Progenitor cell of endocrine pancreas (in vitro differentiated cells): ENCODE results near the gene LRP6. TPM values are rescaled to one million over a fixed set of nuclear protein-coding genes. Genes with fewer than 3 reads are reported as not detected.
A peak's percentile ranks its signal among the peaks of the same experiment; 100 is the strongest.
"Not testable (repeated sequence)": the region's sequence is repeated elsewhere in the genome, so short reads cannot be mapped to it uniquely, and the experiment has no call there.

Experiments used
- DNase-seq: peaks from one replicate; pipeline ENCODE4 v3.0.0; 2021; ENCODE audit warnings: low spot score; ENCODE audit not compliant: unreplicated experiment
- H3K27ac Mint-ChIP-seq: 2 replicates; pipeline ENCODE4 v1.8.0; 2021; ENCODE audit warnings: mild to moderate bottlenecking, moderate library complexity, mixed read lengths
- H3K27me3 Mint-ChIP-seq: 2 replicates; pipeline ENCODE4 v1.8.0; 2021; ENCODE audit warnings: mixed read lengths
- H3K36me3 Mint-ChIP-seq: 2 replicates; pipeline ENCODE4 v1.8.0; 2022; ENCODE audit warnings: mixed read lengths; ENCODE audit not compliant: insufficient read depth
- H3K4me1 Mint-ChIP-seq: 2 replicates; pipeline ENCODE4 v1.8.0; 2021; ENCODE audit warnings: low read depth, mixed read lengths
- H3K4me3 Mint-ChIP-seq: 2 replicates; pipeline ENCODE4 v1.8.0; 2021; ENCODE audit warnings: low read depth, mild to moderate bottlenecking, moderate library complexity, mixed read lengths
- H3K9me3 Mint-ChIP-seq: 2 replicates; pipeline ENCODE4 v1.8.0; 2021; ENCODE audit warnings: low read depth, mixed read lengths
- CTCF ChIP-seq: fragments of 200-600 bp; sonication (generic); IDR thresholded peaks from one replicate; pipeline ENCODE4 v1.5.0; 2021; ENCODE audit warnings: antibody characterized with exemption, mild to moderate bottlenecking; ENCODE audit not compliant: unreplicated experiment
- total RNA-seq: library from RNA; stranded (reverse); gene quantifications from 2 replicates; pipeline ENCODE4 v1.2.1, GENCODE V29; 2021

Gene LRP6
- total RNA-seq, 1 donor from 2014 or later = 163 TPM

- no peaks in the 10 kb centered on the region for H3K9me3 Mint-ChIP-seq
Observed at GRCh38 chr12:12156116-12156515, 110.7 kb downstream of the LRP6 start.

GRCh38 chr12:12153596-12153995 lies 113.2 kb downstream of the LRP6 start:
- peaks cover 8% of the 10 kb centered on the region for H3K4me1 Mint-ChIP-seq
- no peak for TF ChIP-seq CTCF
- H3K9me3 Mint-ChIP-seq = no peaks in the 10 kb centered on the region
- H3K4me3 Mint-ChIP-seq = no peak overlapping the region
- H3K27me3 Mint-ChIP-seq = no peaks in the 10 kb centered on the region
- peaks cover 49% of the 10 kb centered on the region for H3K36me3 Mint-ChIP-seq
- no peak for DNase-seq
- H3K27ac Mint-ChIP-seq = peak overlapping the region; percentile 29

More at GRCh38 chr12:12156116-12156515, 110.7 kb downstream of the LRP6 start:
- Mint-ChIP-seq H3K4me1 (peaks cover 2% of the 10 kb centered on the region), H3K27me3 (no peaks in the 10 kb centered on the region), H3K36me3 (peaks cover 43% of the 10 kb centered on the region), H3K4me3 (no peak overlapping the region), H3K27ac (peak overlapping the region; percentile 46)
- TF ChIP-seq CTCF = no peak
- no peak for DNase-seq

- H3K27ac Mint-ChIP-seq = no peak overlapping the region
Observed at GRCh38 chr12:12147111-12147510, 119.7 kb downstream of the LRP6 start.

GRCh38 chr12:12144531-12144930 lies 122.3 kb downstream of the LRP6 start:
- not testable (repeated sequence) for H3K27ac Mint-ChIP-seq, H3K9me3 Mint-ChIP-seq, DNase-seq, H3K4me3 Mint-ChIP-seq, H3K27me3 Mint-ChIP-seq
- peaks cover 29% of the 10 kb centered on the region for H3K4me1 Mint-ChIP-seq
- H3K36me3 Mint-ChIP-seq = peaks cover 53% of the 10 kb centered on the region

More at GRCh38 chr12:12147111-12147510, 119.7 kb downstream of the LRP6 start:
- Mint-ChIP-seq H3K27me3 (no peaks in the 10 kb centered on the region), H3K4me1 (peaks cover 9% of the 10 kb centered on the region), H3K9me3 (no peaks in the 10 kb centered on the region), H3K4me3 (no peak overlapping the region), H3K36me3 (peaks cover 53% of the 10 kb centered on the region)
- no peak for DNase-seq
- TF ChIP-seq CTCF = no peak

GRCh38 chr12:12141000-12141399 lies 125.8 kb downstream of the LRP6 start:
- peaks cover 28% of the 10 kb centered on the region for H3K4me1 Mint-ChIP-seq
- TF ChIP-seq CTCF = no peak
- no peak overlapping the region for H3K4me3 Mint-ChIP-seq
- H3K9me3 Mint-ChIP-seq = no peaks in the 10 kb centered on the region
- H3K27me3 Mint-ChIP-seq = no peaks in the 10 kb centered on the region
- no peak overlapping the region for H3K27ac Mint-ChIP-seq
- DNase-seq = no peak
- peaks cover 50% of the 10 kb centered on the region for H3K36me3 Mint-ChIP-seq
